ENCODE data around the gene MAP4K3. TPM values are rescaled to one million over a fixed set of nuclear protein-coding genes. Genes with fewer than 3 reads are reported as not detected.

MAP4K3 gene
- total and polyA plus RNA-seq, 9 of the 15 experiments (the other 6 are each of a cell fraction or from before 2014, with no cell fraction given): 3.1 to 30.0 (median 16.9) TPM

DNA sequence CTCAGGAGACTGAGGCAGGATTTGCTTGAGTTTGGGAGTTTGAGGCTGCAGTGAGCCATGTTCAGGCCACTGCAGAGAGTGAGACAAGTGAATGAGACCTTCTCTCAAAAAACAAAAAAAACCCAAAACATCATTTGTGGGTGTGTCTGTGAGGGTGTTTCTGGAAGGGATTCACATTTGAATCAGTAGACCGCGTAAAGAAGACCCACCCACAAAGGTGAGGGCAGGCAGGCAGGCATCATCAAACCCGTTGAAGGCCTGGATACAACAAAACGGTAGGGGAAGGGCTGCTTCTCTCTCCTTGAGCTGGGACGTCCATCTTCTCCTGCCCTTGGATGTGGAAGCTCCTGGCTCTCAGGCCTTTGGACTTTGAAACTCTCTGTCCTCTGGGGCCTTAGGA lies 218.7 kb downstream of the MAP4K3 start:
- no peaks in the 10 kb centered on the region for H3K9me1 ChIP-seq (ENCODE audit: control insufficient read depth, insufficient read depth, low read length)
- POLR2A ChIA-PET: no interaction called here
- CTCF ChIA-PET (ENCODE audit: low intra/inter-chr PET ratio): no interaction called here
- H3K9ac ChIP-seq (ENCODE audit: insufficient read depth in 1 of 2, low read depth in 2 of 2, low read length in 2 of 2): no peak overlapping the region
- FAIRE-seq (no peak), ATAC-seq (no peak), DNase-seq (ENCODE audit: extremely low read depth in 1 of 4, low spot score in 3 of 4) (no peak)
- intact Hi-C loops (cut with micrococcal nuclease): no loop called here
- no TSS peak for BruUV-seq (replicated peaks)
- peak overlapping the region; percentile 26; the same call in 1 of the 2 replicates for H2AFZ ChIP-seq (ENCODE audit: low read depth, low read length)
- no peaks in the 10 kb centered on the region for H3K36me3 ChIP-seq (ENCODE audit: control insufficient read depth, insufficient read depth, low read length)
- H3K4me3 ChIP-seq: no peak overlapping the region
- in situ Hi-C loops (cut with MboI): no loop called here
- H3K27me3 ChIP-seq (ENCODE audit: control insufficient read depth in 2 of 2, insufficient read depth in 2 of 2, low read length in 2 of 2): no peaks in the 10 kb centered on the region
- H4K20me1 ChIP-seq (replicated peaks; ENCODE audit: control insufficient read depth, insufficient read depth, low read length): no peaks in the 10 kb centered on the region
- H3K79me2 ChIP-seq (ENCODE audit: control insufficient read depth, insufficient read depth, low read length): no peaks in the 10 kb centered on the region
- H3K27ac ChIP-seq (ENCODE audit: extremely low read depth, low read depth, low read length): no peak overlapping the region
- TF ChIP-seq, protein P1, sequence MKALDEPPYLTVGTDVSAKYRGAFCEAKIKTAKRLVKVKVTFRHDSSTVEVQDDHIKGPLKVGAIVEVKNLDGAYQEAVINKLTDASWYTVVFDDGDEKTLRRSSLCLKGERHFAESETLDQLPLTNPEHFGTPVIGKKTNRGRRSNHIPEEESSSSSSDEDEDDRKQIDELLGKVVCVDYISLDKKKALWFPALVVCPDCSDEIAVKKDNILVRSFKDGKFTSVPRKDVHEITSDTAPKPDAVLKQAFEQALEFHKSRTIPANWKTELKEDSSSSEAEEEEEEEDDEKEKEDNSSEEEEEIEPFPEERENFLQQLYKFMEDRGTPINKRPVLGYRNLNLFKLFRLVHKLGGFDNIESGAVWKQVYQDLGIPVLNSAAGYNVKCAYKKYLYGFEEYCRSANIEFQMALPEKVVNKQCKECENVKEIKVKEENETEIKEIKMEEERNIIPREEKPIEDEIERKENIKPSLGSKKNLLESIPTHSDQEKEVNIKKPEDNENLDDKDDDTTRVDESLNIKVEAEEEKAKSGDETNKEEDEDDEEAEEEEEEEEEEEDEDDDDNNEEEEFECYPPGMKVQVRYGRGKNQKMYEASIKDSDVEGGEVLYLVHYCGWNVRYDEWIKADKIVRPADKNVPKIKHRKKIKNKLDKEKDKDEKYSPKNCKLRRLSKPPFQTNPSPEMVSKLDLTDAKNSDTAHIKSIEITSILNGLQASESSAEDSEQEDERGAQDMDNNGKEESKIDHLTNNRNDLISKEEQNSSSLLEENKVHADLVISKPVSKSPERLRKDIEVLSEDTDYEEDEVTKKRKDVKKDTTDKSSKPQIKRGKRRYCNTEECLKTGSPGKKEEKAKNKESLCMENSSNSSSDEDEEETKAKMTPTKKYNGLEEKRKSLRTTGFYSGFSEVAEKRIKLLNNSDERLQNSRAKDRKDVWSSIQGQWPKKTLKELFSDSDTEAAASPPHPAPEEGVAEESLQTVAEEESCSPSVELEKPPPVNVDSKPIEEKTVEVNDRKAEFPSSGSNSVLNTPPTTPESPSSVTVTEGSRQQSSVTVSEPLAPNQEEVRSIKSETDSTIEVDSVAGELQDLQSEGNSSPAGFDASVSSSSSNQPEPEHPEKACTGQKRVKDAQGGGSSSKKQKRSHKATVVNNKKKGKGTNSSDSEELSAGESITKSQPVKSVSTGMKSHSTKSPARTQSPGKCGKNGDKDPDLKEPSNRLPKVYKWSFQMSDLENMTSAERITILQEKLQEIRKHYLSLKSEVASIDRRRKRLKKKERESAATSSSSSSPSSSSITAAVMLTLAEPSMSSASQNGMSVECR (CRISPR knock-in tag; IDR thresholded peaks at IDR 0.05): no peak
- TF ChIP-seq ZNF696 (CRISPR knock-in tag; conservative IDR thresholded peaks at IDR 0.05) (no peak), TEAD2 (tag; IDR thresholded peaks at IDR 0.05) (no peak), ZNF589 (CRISPR knock-in tag; IDR thresholded peaks at IDR 0.05; ENCODE audit: low read depth) (no peak), CHCHD3 (CRISPR knock-in tag; IDR thresholded peaks at IDR 0.05) (no peak), TFAM (CRISPR knock-in tag; conservative IDR thresholded peaks at IDR 0.05) (no peak), ZNF445 (CRISPR knock-in tag; IDR thresholded peaks at IDR 0.05; ENCODE audit: low read depth) (no peak), ZNF785 (CRISPR knock-in tag; IDR thresholded peaks at IDR 0.05) (no peak), ZNF583 (CRISPR knock-in tag; IDR thresholded peaks at IDR 0.05) (no peak)
- TF ChIP-seq, protein P2, sequence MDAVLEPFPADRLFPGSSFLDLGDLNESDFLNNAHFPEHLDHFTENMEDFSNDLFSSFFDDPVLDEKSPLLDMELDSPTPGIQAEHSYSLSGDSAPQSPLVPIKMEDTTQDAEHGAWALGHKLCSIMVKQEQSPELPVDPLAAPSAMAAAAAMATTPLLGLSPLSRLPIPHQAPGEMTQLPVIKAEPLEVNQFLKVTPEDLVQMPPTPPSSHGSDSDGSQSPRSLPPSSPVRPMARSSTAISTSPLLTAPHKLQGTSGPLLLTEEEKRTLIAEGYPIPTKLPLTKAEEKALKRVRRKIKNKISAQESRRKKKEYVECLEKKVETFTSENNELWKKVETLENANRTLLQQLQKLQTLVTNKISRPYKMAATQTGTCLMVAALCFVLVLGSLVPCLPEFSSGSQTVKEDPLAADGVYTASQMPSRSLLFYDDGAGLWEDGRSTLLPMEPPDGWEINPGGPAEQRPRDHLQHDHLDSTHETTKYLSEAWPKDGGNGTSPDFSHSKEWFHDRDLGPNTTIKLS (IDR thresholded peaks at IDR 0.05; ENCODE audit: borderline replicate concordance, low read depth): no peak
- TF ChIP-seq, protein P3, sequence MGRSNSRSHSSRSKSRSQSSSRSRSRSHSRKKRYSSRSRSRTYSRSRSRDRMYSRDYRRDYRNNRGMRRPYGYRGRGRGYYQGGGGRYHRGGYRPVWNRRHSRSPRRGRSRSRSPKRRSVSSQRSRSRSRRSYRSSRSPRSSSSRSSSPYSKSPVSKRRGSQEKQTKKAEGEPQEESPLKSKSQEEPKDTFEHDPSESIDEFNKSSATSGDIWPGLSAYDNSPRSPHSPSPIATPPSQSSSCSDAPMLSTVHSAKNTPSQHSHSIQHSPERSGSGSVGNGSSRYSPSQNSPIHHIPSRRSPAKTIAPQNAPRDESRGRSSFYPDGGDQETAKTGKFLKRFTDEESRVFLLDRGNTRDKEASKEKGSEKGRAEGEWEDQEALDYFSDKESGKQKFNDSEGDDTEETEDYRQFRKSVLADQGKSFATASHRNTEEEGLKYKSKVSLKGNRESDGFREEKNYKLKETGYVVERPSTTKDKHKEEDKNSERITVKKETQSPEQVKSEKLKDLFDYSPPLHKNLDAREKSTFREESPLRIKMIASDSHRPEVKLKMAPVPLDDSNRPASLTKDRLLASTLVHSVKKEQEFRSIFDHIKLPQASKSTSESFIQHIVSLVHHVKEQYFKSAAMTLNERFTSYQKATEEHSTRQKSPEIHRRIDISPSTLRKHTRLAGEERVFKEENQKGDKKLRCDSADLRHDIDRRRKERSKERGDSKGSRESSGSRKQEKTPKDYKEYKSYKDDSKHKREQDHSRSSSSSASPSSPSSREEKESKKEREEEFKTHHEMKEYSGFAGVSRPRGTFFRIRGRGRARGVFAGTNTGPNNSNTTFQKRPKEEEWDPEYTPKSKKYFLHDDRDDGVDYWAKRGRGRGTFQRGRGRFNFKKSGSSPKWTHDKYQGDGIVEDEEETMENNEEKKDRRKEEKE (IDR thresholded peaks at IDR 0.05; ENCODE audit: borderline replicate concordance in 1 of 2, control insufficient read depth in 1 of 2, low read depth in 2 of 2, low read length in 1 of 2): no peak
- 65% methylated on average over 5 of the region's 5 CpGs for WGBS (ENCODE audit: insufficient coverage, low coverage, missing lambda C conversion rate)
- peaks cover 0 to 18% of the 10 kb centered on the region in 2 experiments; a peak in 4 of 5 replicates for H3K4me1 ChIP-seq (replicated peaks in 1 of 2; ENCODE audit: control insufficient read depth in 2 of 2, insufficient read depth in 2 of 2, low read length in 2 of 2)
- no peak overlapping the region for H3K4me2 ChIP-seq (ENCODE audit: insufficient read depth, low read length)
- H3K9me3 ChIP-seq (replicated peaks; ENCODE audit: control insufficient read depth, insufficient read depth, low read depth, low read length): no peaks in the 10 kb centered on the region
